Karpas-422 (cell line): Measurements from ENCODE around the gene ADCY6. TPM values are rescaled to one million over a fixed set of nuclear protein-coding genes. Genes with fewer than 3 reads are reported as not detected.
"Not testable (repeated sequence)": the region's sequence is repeated elsewhere in the genome, so short reads cannot be mapped to it uniquely, and the experiment has no call there.

Experiments
- DNase-seq: peaks from one replicate; pipeline ENCODE4 v3.0.0-alpha.2; 2015
- H2AFZ ChIP-seq: fragments of 200-600 bp; sonication (generic); 2 replicates; pipeline ENCODE4 v1.6.1; 2014; ENCODE audit warnings: antibody characterized with exemption, low read length, mixed read lengths
- H3K27ac ChIP-seq: fragments of 200-600 bp; sonication (generic); 2 replicates; pipeline ENCODE4 v1.5.1; 2014; ENCODE audit warnings: mild to moderate bottlenecking, low read length, moderate library complexity
- H3K27me3 ChIP-seq: fragments of 200-600 bp; sonication (generic); 2 replicates; pipeline ENCODE4 v1.6.1; 2014; ENCODE audit warnings: low read length, mixed read lengths
- H3K36me3 ChIP-seq: fragments of 200-600 bp; sonication (generic); 2 replicates; pipeline ENCODE4 v1.6.1; 2014; ENCODE audit warnings: low read length, mixed read lengths; ENCODE audit not compliant: insufficient read depth
- H3K4me1 ChIP-seq: fragments of 200-600 bp; sonication (generic); 2 replicates; pipeline ENCODE4 v1.6.1; 2014; ENCODE audit warnings: mild to moderate bottlenecking, low read length, mixed read lengths
- H3K4me2 ChIP-seq: fragments of 200-600 bp; sonication (generic); 2 replicates; pipeline ENCODE4 v1.6.1; 2014; ENCODE audit warnings: low read length, low read depth, mild to moderate bottlenecking; ENCODE audit not compliant: poor library complexity, severe bottlenecking
- H3K4me3 ChIP-seq: fragments of 200-600 bp; sonication (generic); 2 replicates; pipeline ENCODE4 v1.5.1; 2014; ENCODE audit warnings: mild to moderate bottlenecking, antibody characterized with exemption, low read length, mixed read lengths
- H3K79me2 ChIP-seq: fragments of 200-600 bp; sonication (generic); 2 replicates; pipeline ENCODE4 v1.6.1; 2014; ENCODE audit warnings: mild to moderate bottlenecking, low read length, mixed read lengths
- H3K9ac ChIP-seq: fragments of 200-600 bp; sonication (generic); 2 replicates; pipeline ENCODE4 v1.6.0; 2014; ENCODE audit warnings: low read length
- H3K9me2 ChIP-seq: fragments of 200-600 bp; sonication (generic), shearing (Covaris generic); replicated peaks from 2 replicates; pipeline ENCODE4 v1.6.0; 2014; ENCODE audit warnings: mild to moderate bottlenecking, low read length, moderate library complexity; ENCODE audit not compliant: insufficient read depth
- H3K9me3 ChIP-seq: fragments of 300-700, 200-600 bp; sonication (generic); 2 replicates; pipeline ENCODE4 v1.6.1; 2014; ENCODE audit warnings: low read length, mixed read lengths
- H4K20me1 ChIP-seq: fragments of 200-600 bp; sonication (generic); 2 replicates; pipeline ENCODE4 v1.6.1; 2014; ENCODE audit warnings: mild to moderate bottlenecking, antibody characterized with exemption, low read length, low read depth; ENCODE audit not compliant: insufficient read depth
- total RNA-seq: library from RNA; depleted of rRNA; stranded (reverse); fragments of >200 nt; shearing (Covaris generic); gene quantifications from 2 replicates; pipeline ENCODE4 v1.2.3, GENCODE V29; 2014; ENCODE audit warnings: low replicate concordance

The ADCY6 gene
- total RNA-seq, 1 experiment from 2014 or later, result not detected

DNA sequence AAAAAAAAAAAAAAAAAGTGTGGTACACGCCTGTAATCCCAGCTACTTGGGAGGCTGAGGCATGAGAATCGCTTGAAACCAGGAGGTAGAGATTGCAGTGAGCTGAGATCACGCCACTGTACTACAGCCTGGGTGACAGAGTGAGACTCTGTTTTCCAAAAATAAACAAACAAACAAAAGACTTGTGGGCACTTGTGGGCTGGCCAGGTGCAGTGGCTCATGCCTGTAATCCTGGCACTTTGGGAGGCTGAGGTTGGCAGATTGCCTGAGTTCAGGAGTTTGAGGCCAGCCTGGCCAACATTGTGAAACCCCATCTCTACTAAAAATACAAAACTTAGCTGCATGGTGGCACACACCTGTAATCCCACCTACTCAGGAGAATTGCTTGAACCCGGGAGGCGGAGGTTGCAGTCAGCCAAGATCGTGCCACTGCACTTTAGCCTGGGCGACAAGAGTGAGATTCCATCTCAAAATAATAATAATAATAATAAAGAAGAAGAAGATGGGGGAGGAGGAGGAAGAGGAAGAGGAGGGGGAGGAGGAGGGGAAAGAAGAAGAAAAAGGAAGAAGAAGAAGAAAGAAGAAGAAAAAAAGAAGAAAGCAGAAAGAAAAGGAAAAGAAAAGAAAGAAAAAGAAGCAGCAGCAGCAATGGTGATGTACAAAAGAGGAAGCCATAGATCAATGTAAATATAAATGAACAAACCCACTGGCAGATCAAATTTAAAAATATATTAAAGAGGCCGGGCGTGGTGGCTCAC is 44.5 kb downstream of the ADCY6 start:
- H3K9me3 ChIP-seq, result no peaks in the 10 kb centered on the region
- H3K36me3 ChIP-seq, result no peaks in the 10 kb centered on the region
- H3K4me3 ChIP-seq, result no peak overlapping the region
- H3K9me2 ChIP-seq, result no peaks in the 10 kb centered on the region
- no peak overlapping the region for H2AFZ ChIP-seq
- H3K4me1 ChIP-seq, result no peaks in the 10 kb centered on the region
- H4K20me1 ChIP-seq, result no peaks in the 10 kb centered on the region
- no peaks in the 10 kb centered on the region for H3K27me3 ChIP-seq
- no peaks in the 10 kb centered on the region for H3K79me2 ChIP-seq
- H3K27ac ChIP-seq, result no peak overlapping the region
- no peak overlapping the region for H3K9ac ChIP-seq
- DNase-seq, result no peak
- H3K4me2 ChIP-seq, result no peak overlapping the region

DNA sequence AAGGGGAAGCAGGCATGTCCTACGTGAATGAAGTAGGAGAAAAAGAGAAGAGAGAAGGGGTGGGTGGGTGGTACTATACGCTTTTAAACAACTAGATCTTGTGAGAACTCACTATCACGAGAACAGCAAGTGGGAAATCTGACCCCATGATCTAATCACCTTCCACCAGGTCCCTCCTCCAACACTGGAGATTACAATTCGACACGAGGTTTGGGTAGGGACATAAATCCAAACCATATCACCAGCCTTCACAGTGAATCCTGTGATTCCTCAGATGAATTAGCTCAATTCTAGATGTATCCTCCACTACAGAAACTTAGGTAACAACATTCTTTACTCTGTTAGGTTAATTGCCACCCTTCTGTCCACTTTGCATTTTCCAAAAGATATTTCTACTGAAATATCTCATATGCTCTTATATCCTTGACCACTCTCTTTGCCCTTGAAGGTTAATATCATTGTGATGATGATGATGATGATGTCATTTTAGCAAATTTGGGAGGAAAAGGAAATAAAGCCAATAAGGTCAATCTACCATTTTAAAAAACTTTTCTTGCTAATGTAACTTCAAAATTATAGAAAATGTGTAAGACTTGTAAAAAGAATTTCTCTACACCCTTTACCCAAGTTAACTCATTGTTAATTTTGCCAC is 49.1 kb downstream of the ADCY6 start:
- H3K4me2 ChIP-seq, result no peak overlapping the region
- no peaks in the 10 kb centered on the region for H3K27me3 ChIP-seq
- H3K9me3 ChIP-seq, result no peaks in the 10 kb centered on the region

DNA sequence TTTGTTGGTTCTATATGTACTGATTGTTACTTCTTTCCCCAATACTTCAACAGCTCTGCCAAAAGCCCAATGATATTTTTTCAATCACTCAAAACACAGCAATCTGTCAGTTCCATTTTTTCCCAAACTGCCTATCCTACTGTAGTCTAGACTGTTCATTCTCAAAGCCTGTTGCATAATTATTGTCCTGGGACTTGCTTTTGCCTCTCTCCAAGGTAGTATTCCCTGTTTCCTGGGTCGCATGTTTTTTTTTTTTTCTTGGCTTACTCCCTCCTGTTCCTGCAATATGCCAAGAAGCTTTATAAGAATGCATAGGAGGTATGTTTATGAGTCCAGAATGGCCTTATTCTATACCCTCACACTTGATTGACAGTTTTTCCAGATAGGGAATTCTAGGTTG is 52.4 kb downstream of the ADCY6 start:
- H3K4me2 ChIP-seq, result no peak overlapping the region
- no peaks in the 10 kb centered on the region for H3K27me3 ChIP-seq
- H2AFZ ChIP-seq, result no peak overlapping the region

More for the DNA sequence above, 49.1 kb downstream of the ADCY6 start:
- Histone ChIP-seq H3K79me2 (no peaks in the 10 kb centered on the region), H3K9ac (no peak overlapping the region), H4K20me1 (no peaks in the 10 kb centered on the region), H3K4me1 (no peaks in the 10 kb centered on the region), H3K27ac (no peak overlapping the region), H3K36me3 (no peaks in the 10 kb centered on the region), H2AFZ (peak overlapping the region; percentile 24; the same call in 1 of the 2 replicates), H3K4me3 (no peak overlapping the region), H3K9me2 (no peaks in the 10 kb centered on the region)
- DNase-seq, result no peak

DNA sequence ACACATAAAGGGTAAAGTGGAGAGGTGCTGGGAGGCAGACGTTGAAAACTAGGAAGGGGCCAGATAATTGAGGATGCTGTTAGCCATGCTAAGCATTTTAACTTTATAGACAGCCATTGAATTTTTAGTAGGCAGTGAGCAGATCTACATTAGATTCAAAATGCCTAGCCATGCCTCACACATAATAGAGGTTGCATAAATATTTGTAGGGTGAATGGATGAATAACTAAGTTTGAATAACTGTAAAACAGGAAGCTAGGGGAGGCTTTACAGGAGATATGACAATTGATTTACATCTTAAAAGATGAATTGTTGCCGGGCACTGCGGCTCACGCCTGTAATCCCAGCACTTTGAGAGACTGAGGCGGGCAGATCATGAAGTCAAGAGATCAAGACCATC is 60.1 kb downstream of the ADCY6 start:
- DNase-seq, result no peak

More for the DNA sequence above, 52.4 kb downstream of the ADCY6 start:
- H4K20me1 ChIP-seq, result no peaks in the 10 kb centered on the region
- DNase-seq, result no peak
- H3K9me2 ChIP-seq, result no peaks in the 10 kb centered on the region
- no peaks in the 10 kb centered on the region for H3K36me3 ChIP-seq
- no peak overlapping the region for H3K9ac ChIP-seq
- H3K27ac ChIP-seq, result no peak overlapping the region
- H3K4me3 ChIP-seq, result no peak overlapping the region
- H3K79me2 ChIP-seq, result no peaks in the 10 kb centered on the region
- H3K4me1 ChIP-seq, result no peaks in the 10 kb centered on the region
- H3K9me3 ChIP-seq, result no peaks in the 10 kb centered on the region

DNA sequence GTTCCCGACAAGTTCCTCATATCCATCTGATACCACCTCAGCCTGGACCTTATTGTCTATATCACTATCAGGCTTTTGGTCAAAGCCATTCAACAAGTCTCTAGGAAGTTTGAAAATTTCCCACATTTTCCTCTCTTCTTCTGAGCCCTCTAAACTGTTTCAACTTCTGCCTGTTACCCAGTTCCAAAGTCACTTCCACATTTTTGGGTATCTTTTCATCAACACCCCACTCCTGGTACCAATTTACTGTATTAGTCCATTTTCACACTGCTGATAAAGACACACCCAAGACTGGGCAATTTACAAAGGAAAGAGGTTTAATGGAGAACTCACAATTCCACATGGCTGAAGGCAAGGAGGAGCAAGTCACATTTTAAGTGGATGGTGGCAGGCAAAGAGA is 68.2 kb downstream of the ADCY6 start:
- H3K4me1 ChIP-seq, H3K36me3 ChIP-seq, H3K9me3 ChIP-seq, H4K20me1 ChIP-seq, H3K27me3 ChIP-seq, H3K4me3 ChIP-seq, H3K9me2 ChIP-seq, H3K27ac ChIP-seq, H3K4me2 ChIP-seq, DNase-seq, H3K79me2 ChIP-seq, H2AFZ ChIP-seq, H3K9ac ChIP-seq: not testable (repeated sequence)

More for the DNA sequence above, 60.1 kb downstream of the ADCY6 start:
- Histone ChIP-seq H3K9ac (no peak overlapping the region), H3K36me3 (no peaks in the 10 kb centered on the region), H3K4me3 (no peak overlapping the region), H3K79me2 (no peaks in the 10 kb centered on the region), H3K9me3 (no peaks in the 10 kb centered on the region), H3K27me3 (no peaks in the 10 kb centered on the region), H3K4me1 (no peaks in the 10 kb centered on the region), H3K27ac (no peak overlapping the region), H3K9me2 (no peaks in the 10 kb centered on the region), H4K20me1 (no peaks in the 10 kb centered on the region), H2AFZ (no peak overlapping the region), H3K4me2 (no peak overlapping the region)

DNA sequence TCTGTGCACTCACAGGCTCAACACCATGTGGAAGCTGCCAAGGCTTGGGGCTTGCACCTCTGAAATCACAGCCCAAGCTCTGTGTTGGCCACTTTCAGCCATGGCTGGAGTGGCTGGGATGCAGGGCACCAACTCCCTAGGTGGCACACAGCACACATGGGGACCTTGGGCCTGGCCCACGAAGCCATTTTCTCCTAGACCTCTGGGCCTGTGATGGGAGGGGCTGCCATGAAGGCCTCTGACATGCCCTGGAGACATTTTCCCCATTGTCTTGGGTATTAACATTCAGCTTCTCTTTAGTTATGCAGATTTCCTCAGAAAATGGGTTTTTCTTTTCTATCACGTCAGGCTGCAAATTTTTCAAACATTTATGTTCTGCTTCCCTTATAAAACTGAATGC is 68.7 kb downstream of the ADCY6 start:
- H3K4me3 ChIP-seq, DNase-seq, H4K20me1 ChIP-seq, H3K27ac ChIP-seq, H3K27me3 ChIP-seq, H3K9ac ChIP-seq, H3K36me3 ChIP-seq, H3K9me3 ChIP-seq, H3K4me2 ChIP-seq, H2AFZ ChIP-seq, H3K9me2 ChIP-seq: not testable (repeated sequence)
- Histone ChIP-seq H3K4me1 (peaks cover 13% of the 10 kb centered on the region), H3K79me2 (peaks cover 13% of the 10 kb centered on the region)

DNA sequence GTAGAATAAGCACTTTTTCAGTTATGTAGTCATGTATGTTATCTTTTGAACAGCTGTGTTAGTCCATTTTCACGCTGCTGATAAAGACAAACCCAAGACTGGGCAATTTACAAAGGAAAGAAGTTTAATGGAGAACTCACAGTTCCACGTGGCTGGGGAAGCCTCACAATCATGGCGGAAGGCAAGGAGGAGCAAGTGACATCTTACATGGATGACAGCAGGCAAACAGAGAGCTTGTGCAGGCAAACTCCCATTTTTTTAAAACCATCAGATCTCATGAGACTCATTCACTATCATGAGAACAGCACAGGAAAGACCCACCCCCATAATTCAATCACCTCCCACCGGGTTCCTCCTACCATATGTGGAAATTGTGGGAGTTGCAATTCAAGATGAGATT is 69.9 kb downstream of the ADCY6 start:
- H3K9me3 ChIP-seq, H3K27ac ChIP-seq, H3K4me2 ChIP-seq, H4K20me1 ChIP-seq, H3K9ac ChIP-seq, H2AFZ ChIP-seq, H3K9me2 ChIP-seq, H3K36me3 ChIP-seq, H3K27me3 ChIP-seq, DNase-seq, H3K4me3 ChIP-seq: not testable (repeated sequence)
- Histone ChIP-seq H3K4me1 (peaks cover 25% of the 10 kb centered on the region), H3K79me2 (peaks cover 25% of the 10 kb centered on the region)

DNA sequence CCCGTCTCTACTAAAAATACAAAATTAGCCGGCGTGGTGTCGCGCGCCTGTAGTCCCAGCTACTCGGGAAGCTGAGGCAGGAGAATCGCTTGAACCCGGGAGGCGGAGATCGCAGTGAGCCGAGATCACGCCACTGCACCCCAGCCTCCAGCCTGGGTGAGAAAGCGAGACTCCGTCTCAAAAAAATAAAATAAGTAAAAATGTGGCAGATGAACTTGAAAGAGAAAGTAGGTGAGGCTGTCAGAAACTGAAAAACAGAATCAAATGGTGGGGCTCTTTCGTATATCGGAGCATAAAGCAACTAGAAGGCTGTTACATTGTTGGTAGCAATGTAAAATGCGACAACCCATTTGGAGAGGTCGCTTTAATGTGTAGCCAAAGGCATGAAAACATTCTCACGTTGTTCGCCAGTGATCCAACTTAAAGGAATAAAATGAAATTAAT is 71.6 kb downstream of the ADCY6 start:
- Histone ChIP-seq H3K79me2 (peaks cover 41% of the 10 kb centered on the region), H3K9ac (peak overlapping the region; percentile 75)

More for the DNA sequence above, 71.6 kb downstream of the ADCY6 start:
- H4K20me1 ChIP-seq, result peaks cover 7% of the 10 kb centered on the region
- peak overlapping the region; percentile 72 for H3K27ac ChIP-seq
- no peak overlapping the region for H2AFZ ChIP-seq
- H3K4me1 ChIP-seq, result peaks cover 26% of the 10 kb centered on the region
- DNase-seq, result peak; percentile 44
- H3K9me3 ChIP-seq, result peaks cover 5% of the 10 kb centered on the region; the same call in 1 of the 2 replicates
- no peaks in the 10 kb centered on the region for H3K9me2 ChIP-seq
- no peaks in the 10 kb centered on the region for H3K27me3 ChIP-seq
- H3K4me2 ChIP-seq, result peak overlapping the region; percentile 74
- H3K4me3 ChIP-seq, result peak overlapping the region; percentile 64
- peaks cover 21% of the 10 kb centered on the region; the same call in 1 of the 2 replicates for H3K36me3 ChIP-seq
